Stromal cell of bone marrow (primary cell): ENCODE results near the gene SLC25A21.
"Not testable (repeated sequence)": the region's sequence is repeated elsewhere in the genome, so short reads cannot be mapped to it uniquely, and the experiment has no call there.

Experiments
- DNase-seq: peaks from one replicate; pipeline ENCODE4 v3.0.0-alpha.2; 2012; ENCODE audit warnings: low read depth

SLC25A21 gene

DNA sequence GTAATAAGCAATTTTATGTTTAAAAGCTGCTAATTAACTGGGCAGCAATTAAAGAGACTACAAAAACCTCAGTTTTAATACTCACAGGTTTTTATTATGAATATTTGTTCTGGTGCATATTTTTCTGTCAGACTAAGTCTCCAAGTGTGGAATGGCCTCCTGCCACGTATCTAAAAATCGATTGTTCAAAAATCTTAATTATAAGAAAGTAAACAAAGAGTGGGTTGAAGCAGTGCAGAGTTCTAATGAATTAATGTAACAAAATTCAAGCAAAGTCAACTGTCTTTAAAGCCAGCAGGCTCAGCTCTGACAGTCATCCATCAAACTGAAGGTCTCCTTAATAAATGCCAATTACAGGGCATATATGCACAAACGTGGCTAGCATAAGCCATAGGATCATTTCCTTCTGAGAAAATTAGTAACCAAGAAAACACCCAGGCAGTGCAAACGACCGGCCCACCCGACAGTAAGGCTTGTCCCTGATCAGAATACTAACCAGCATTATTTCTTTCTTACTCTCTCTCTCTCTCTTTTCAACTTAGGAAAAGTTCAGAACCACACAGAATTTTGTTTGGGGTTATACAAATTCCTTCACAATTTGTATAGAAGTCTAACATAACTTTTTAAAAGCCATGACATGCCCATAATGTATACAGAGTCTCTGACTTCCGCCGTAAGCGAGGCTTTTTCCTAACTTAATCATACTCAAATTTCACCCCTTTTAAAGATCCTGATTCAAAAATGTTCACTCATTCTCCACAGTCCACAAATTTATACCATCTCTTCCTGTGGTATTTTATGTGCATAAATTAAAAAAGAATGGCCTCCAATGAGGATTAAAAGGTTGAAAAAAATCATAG lies 83.8 kb downstream of the SLC25A21 start:
- DNase-seq, result no peak

DNA sequence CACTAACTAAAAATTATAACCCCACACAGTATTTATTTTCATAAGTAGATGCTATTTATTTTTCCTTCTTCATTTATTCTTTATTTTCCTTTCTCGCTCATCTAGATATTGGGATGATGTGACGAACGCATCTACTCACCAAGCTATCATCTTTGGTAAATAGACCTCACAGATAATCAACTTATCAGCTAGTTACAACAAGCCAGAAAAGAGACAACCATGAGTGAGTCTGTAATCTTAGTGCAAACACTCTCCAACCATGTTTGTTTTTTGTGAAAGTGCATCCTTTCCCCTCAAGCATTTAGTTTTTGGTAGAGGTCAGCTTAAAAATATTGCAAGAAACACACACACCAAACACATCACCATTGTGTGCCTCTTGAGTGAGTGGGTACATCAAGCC lies 84.9 kb downstream of the SLC25A21 start:
- DNase-seq, result no peak

- DNase-seq, result no peak
Observed at GRCh38 chr14:37083599-37083998, 88.8 kb downstream of the SLC25A21 start.

DNA sequence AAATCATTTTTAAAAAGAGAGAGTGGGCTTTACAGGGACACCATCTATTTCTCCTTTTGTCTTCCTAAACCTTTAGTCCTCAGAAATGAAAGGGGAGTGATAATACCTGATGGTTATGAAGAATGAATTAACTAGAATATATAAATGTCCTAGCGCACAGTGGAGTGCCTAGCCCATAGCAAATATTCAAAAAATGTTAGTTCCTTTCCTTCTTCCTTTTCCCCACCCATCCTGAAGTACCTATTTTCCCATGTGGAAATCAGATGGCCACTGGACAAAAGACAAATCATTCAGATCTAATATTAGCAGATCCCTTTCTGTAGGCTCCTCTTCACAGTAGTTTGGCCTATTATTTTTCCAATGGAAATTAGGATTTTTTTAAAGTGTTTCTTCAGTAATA lies 90.0 kb downstream of the SLC25A21 start:
- DNase-seq, result no peak

DNA sequence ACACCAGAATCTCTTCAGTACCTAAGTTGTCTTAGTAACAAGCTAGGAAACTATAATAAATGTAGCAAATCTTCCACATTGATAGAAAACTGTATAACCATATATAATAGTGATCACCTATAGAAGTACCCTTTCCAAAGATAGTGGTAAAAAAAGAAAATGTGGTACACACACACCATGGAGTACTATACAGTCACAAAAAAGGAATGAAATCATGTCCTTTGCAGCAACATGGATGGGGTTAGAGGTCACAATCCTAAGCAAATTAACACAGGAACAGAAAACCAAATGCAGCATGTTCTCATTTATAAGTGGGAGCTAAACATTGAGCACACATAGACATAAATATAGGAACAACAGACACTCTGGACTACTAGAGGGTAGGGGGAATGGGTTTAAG lies 90.5 kb downstream of the SLC25A21 start:
- no peak for DNase-seq

DNA sequence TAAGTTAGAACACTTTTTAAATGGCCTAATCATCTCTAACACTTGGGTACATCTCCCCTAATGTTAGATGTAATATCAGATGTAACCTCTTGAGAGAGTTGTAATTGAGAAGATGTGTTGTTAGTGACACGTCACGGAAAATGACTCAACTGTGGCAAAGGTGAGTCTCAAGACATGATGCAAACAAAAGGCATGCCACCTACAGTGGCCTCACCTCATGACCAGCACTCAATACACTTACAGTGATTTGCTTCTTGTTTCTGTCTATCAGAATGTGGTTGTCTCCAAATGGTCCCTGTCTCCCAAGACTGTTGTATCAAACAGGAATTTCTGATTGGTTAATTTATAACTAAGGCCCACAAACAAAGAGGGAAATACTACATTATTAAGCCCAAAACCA lies 91.2 kb downstream of the SLC25A21 start:
- DNase-seq, result no peak

- DNase-seq, result peak; percentile 13
Observed at GRCh38 chr14:37078131-37078530, 94.3 kb downstream of the SLC25A21 start.

GRCh38 chr14:37074320-37074719 lies 98.1 kb downstream of the SLC25A21 start:
- DNase-seq, result not testable (repeated sequence)

DNA sequence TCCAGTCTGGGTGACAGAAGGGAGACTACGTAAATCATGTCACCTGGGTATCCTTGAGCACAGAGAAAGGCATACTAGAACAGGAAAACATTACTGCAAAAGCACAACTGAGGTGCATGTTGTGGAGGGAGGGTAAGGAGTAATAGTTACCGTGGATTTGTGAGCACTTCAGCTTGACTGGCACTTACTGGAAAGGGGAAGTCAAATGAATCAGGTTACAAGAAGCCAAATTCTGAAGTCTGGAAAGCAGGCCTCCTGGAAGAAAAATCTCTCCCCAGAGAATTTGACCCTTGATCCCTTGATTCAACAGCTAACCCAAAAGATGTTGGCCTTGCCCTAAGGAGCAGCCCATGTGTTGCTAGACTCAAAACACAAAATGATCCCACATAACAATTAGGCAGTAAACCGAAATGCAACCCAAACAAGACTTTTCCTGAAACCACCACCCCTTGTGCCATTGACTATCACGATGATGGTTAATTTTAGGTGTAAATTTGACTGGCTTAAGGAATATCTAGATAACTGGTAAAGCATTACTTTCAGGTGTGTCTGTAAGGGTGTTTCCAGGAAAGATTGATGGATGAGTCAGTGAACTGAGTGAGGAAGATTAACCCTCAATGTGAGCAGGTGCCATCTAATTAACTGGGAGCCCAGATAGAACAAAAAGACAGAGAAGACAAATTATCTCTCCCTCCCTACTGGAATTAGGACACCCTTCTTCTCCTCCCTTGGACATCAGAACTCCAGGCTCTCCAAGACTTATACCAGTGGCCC lies 108.8 kb downstream of the SLC25A21 start:
- DNase-seq, result no peak

GRCh38 chr14:37062191-37062803 lies 110.1 kb downstream of the SLC25A21 start:
- no peak for DNase-seq

GRCh38 chr14:37061697-37062096 lies 110.7 kb downstream of the SLC25A21 start:
- DNase-seq, result no peak

GRCh38 chr14:37060496-37061260 lies 111.7 kb downstream of the SLC25A21 start:
- no peak for DNase-seq

DNA sequence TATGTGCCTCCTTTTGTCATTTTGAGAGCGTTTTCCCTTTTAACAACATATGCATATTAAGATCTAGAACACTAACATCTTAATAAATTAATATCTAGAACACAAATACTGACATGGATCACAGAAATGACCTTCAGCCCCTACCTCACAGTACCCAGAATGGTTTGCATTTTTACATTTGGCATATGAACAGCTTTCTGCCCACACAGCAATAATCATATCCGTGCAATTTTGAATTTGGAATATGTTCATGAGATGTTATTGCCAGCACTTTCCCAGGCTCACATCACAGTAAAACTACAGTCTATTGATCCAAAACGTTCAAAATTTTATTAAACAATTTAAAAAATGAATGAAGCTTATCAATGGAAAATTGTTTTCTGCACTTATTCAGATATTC lies 114.6 kb downstream of the SLC25A21 start:
- no peak for DNase-seq

- peak; percentile 24 for DNase-seq
Observed at GRCh38 chr14:37056473-37056872, 115.9 kb downstream of the SLC25A21 start.

DNA sequence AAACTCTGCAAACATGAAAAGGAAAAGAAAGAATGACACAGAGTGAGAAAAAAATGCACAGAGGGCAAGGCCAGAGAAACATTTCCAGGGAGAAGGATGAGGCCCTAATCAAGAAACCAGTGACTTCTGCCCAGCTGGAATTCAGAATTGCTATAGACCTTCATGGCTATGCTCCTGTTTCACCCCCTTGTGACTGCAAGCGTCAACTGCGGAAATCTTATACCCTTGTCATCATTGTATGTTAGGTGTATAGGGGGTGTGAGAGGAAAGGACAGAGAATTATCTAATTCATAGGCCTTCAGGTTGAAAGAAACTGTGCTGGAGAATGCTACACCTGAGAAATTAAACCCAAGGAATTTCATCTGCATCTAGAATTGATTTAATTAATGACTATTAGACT lies 117.5 kb downstream of the SLC25A21 start:
- no peak for DNase-seq

GRCh38 chr14:37054144-37054543 lies 118.3 kb downstream of the SLC25A21 start:
- no peak for DNase-seq

DNA sequence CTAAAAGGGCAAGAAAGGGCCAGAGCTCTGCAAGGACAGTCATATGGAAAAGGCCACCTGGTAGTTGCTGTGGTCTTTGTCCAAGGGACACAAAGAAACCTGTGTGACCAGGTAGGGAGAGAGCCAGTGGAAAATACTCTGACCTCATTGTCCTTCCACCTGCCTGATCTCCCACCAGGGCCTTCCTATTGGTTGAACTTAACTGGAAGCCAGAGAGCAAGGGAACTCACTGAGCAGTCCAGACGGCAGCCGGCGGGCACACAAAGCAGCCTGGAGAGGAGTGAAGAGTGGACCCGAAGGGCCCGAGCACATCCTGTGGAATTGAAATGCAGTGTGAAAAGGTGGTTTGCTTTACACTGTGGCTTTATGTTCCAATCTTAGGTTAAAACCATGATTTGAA lies 120.7 kb downstream of the SLC25A21 start:
- no peak for DNase-seq

DNA sequence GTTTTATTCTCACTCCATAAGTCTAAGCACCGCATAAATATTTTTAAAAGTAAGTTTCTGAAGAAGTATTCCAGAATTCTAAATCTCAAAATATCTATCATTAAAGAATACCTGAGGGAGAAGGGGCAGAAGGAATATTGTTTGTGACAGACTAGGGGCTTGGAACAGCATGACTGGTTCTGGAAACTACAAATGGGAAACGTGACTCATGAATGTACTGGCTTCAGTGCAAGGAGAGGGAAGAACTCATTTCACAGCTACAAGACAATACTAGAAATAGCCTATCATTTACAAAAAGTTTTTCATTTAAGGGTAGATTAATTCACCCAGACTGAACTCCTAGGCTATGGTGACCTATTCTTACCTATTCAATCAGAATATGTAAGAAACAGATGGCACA lies 121.3 kb downstream of the SLC25A21 start:
- no peak for DNase-seq

- DNase-seq, result no peak
Observed at GRCh38 chr14:37048666-37049071, 123.7 kb downstream of the SLC25A21 start.

- DNase-seq, result no peak
Observed at GRCh38 chr14:37047996-37048395, 124.4 kb downstream of the SLC25A21 start.

DNA sequence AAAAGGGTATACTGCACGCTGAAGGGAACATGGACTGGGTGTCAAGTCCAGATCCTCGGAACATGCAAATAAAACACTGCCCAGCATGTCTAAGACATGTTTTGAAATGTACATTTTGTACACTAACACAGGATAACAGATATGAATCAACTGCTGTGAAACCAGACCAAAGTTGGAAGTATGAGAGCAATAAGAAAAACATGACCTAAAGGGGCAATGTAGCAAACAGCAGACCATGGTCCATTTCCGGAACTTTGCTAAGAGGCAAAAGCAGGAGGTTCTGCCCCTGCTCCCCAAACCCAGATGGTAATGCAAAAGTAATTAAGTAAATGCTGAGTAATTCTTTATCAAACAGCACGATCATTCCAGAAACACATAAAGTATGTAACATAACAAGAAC lies 125.2 kb downstream of the SLC25A21 start:
- no peak for DNase-seq

- DNase-seq, result no peak
Observed at GRCh38 chr14:37046815-37047214, 125.6 kb downstream of the SLC25A21 start.
